GDM1 (cell line): Measurements from ENCODE around the gene KCNG2.
"Not testable (repeated sequence)": the region's sequence is repeated elsewhere in the genome, so short reads cannot be mapped to it uniquely, and the experiment has no call there.

Experiments
- DNase-seq: peaks from one replicate; lab custom pipeline; 2025; lab: John Stamatoyannopoulos, UW

The KCNG2 gene

DNA sequence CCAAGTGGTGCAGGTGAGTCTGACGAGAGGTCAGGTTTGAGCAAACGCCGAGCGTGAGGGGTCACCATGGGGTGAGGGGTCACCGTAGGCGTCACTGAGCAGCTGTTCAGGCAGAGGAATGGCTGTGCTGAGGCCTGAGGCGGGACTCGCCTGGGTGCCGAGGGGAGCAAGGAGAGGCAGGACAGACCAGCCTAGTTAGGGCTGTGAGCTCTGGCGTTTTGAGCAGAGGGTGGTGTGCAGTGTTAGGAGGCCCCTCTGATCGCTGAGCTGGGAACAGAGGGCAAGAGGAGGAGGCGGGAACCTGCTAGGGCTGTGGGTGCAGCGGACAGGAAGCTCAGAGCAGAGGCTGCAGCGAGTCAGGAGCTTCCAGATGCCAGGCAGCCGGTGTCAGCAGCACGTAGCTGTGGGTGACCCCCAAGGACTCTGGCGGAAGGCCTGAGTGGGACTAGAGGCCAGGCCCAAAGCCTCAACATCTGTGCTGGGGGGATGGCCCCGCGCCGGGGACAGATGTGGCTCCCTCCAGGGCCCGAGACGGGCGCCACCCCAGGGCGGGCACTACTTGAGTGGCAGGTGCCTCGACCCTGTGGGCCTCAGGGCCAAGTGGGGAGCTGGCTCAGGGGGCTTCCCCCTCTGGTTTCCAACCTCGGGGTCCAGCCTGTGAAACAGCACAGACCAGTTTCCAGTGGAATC lies 55.7 kb downstream of the KCNG2 start:
- no peak for DNase-seq

DNA sequence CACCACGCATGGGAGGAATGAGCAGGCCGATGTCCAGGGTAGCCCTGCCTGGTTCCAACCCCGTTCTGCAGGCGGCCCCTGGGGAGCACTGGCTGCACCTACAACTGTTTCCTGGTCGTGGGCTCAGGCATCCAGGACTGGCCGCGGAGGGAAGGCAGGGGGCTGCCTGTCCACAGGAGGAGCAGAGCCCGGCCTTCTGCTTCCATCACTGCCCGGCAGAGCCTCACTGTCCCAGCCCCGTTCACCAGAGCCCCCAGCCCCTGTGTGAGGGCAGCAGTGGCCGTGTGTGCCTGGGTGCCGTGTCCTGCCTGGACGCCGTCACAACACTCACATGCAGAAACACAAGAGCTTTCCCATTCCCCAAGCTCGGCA lies 56.2 kb downstream of the KCNG2 start:
- DNase-seq = no peak

DNA sequence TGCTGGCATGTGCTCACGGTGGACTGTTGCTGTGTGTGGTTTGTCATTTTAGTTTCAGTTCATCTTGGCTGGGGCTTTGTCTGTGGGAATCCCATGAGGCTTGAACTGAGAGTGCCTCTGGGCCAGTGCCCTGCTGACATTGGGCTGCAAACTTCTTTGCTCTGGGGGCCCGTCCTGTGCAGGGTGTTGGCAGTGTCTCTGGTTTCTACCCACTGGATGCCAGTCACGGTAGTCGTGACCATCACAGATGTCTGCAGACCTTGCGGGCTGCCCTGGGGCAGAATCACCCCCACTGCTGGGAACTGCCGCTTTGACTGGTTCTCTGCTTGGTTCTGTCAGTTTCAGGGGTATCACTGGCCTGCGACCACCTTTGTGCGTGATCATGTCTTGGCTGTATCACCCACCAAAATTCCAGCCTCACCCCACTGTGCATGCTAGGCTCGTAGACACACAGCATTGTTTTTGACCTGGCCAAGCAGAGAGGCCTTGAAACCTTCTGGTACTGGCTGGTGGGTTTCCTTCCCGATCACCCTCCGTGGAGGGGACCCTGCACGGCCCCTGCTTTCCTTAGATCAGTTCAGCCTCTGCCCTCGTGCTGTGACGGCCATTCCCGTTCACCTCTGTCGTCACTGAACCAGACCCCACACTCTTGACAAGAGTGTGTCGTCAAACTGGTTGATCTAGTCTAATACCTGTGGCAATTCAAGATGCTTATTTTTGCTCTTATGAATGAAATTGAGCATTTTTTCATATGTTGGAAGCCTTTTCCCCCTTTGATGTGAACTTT lies 57.6 kb downstream of the KCNG2 start:
- DNase-seq = no peak

DNA sequence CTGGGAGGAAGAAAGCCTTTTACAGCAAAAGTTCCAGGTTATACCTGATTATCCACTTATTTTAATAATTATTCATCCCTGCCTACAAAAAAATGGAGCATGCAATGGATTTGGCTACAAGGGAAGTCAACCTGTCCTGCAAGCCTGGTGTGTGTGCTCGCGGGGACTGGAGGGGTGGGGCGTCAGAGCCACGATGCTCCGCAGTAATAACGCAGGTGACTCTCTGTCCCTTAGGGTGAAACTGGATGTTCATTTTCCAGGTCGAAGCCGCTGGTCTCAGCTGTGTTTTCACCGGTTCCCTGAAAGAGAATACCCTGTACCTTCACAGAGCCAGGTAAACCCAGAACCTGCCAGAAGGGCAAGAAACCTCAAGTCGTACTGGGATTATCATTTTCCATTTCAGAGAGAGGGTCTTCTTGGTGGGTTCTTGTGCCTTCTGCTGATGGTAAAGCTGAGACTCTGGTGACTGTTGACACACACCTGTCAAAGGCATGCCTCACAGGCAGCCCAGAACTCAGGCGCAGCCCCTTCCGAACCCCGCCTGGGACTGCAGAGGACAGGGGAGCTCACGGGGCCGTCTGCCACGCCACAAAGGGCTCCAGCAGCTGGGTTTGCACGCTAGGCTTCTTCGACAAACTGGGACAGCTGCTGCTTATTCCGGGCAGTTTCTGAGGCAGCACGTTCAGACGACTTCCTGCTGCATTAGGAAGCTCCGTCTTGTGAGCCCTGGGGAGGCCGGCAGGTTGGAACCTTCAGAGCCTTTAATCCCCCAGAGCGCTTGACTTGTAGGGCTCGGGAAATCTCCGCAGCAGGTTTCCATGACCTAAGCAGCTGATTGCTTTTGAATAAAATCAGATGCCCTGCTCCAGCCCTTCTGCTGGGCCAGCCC lies 58.6 kb downstream of the KCNG2 start:
- DNase-seq = no peak

- no peak for DNase-seq
These were observed 59.4 kb downstream of the KCNG2 start for GRCh38 chr18:79857082-79857671.

- DNase-seq = no peak
These were observed 61.6 kb downstream of the KCNG2 start for GRCh38 chr18:79859314-79859713.

GRCh38 chr18:79861687-79862086 lies 63.9 kb downstream of the KCNG2 start:
- no peak for DNase-seq

DNA sequence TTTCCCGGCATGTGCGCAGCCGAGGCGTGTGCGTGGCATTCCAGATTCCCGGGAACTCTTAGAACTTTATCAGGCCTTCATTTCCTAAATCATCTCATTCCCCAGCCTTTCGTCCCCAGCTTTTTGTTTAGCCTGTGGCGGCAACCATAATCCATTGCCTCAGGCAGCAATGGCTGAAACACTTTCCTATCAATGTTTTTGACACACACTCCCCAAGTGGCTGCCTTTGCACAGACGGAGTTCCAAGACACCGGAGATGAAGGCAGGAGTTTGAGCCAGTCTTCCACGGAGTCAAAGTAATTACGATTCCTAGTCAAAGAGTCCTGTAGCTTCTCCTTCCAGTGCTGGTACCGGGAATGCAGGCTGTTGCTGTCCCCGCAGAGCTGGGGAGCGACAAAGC lies 64.8 kb downstream of the KCNG2 start:
- DNase-seq = no peak

- no peak for DNase-seq
These were observed 65.6 kb downstream of the KCNG2 start for GRCh38 chr18:79863161-79864005.

GRCh38 chr18:79864006-79864725 lies 66.4 kb downstream of the KCNG2 start:
- no peak for DNase-seq

DNA sequence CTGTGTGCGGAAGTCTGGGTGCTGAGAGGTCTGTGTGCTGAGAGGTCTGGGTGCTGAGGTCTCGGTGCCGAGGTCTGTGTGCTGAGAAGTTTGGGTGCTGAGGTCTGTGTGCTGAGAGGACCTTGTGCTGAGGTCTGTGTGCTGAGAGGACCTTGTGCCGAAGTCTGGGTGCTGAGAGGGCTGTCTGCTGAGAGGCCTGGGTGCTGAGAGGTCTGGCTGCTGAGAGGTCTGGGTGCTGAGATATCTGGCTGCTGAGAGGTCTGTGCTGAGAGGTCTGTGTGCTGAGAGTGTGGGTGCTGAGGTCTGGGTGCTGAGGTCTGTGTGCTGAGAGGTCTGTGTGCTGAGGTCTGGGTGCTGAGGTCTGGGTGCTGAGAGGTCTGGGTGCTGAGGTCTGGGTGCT lies 67.2 kb downstream of the KCNG2 start:
- not testable (repeated sequence) for DNase-seq

- DNase-seq = not testable (repeated sequence)
These were observed 68.2 kb downstream of the KCNG2 start for GRCh38 chr18:79865951-79866350.

DNA sequence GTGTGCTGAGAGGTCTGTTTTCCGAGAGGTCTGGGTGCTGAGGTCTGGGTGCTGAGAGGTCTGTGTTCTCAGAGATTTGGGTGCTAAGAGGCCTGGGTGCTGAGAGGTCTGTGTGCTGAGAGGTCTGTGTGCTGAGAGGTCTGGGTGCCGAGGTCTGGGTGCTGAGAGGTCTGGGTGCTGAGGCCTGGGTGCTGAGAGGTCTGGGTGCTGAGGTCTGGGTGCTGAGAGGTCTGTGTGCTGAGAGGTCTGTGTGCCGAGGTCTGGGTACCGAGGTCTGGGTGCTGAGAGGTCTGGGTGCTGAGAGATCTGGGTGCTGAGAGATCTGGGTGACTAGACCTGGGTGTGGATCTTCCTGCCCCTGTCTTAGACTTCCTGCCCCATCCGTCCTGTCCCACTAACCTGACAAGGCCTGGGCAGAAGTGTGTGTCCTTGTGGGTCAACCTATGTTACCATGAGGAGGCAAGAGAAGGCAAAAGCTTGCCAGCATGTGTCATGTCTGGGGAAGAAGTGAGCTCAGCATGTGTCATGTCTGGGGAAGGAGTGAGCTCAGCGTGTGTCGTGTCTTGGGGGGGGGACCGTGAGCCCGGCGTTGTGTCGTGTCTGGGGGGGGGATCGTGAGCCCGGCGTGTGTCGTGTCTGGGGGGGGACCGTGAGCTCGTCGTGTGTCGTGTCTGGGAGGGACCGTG lies 69.3 kb downstream of the KCNG2 start:
- DNase-seq = no peak

DNA sequence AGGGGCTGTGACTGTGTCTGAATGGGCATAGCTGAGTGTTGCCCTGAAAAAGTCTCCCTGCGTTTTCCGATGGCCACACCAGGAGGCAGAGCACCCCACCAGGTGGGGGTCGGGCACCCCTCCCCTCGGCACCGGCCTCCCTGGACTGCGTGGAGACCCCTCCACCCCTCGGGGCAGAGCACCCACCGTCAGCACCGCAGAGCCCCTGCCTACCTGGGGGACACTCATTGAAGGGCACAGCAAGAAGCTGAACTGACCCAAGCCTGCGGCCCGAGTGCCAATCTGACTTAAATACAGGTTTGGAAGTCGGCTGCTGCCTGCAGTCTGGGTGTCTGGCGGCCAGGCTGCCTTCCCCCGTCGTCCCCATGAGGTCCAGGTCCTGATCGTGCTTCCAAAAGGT lies 69.9 kb downstream of the KCNG2 start:
- DNase-seq = no peak

DNA sequence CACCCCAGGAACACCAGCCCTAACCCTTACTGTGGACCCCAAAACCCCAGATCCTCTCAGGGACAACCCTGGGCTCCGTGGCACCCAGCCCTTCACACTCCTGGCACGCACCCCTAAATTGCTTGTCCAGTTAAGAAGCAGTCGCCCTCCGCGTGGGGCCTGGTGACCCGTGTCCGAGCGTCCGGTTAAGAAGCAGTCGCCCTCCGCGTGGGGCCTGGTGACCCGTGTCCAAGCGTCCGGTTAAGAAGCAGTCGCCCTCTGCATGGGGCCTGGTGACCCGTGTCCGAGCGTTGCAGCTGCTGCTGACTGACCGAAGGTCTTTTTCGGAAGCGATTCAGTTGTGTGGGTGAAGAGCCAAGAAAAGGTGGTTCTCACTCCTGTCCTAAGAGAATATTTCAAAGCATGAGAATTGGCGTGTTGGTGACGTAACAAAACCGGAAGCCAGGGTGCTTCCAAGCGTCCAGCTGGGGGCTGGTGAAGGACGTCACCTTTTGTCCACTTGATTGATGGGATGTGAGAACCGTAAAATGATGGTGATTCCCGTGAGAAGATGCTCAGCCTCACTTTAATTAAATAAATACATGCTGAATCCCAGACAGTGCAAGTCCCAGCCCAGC lies 70.5 kb downstream of the KCNG2 start:
- no peak for DNase-seq

GRCh38 chr18:79868811-79869541 lies 71.2 kb downstream of the KCNG2 start:
- DNase-seq = no peak

- no peak for DNase-seq
These were observed 72.0 kb downstream of the KCNG2 start for GRCh38 chr18:79869591-79870300.

DNA sequence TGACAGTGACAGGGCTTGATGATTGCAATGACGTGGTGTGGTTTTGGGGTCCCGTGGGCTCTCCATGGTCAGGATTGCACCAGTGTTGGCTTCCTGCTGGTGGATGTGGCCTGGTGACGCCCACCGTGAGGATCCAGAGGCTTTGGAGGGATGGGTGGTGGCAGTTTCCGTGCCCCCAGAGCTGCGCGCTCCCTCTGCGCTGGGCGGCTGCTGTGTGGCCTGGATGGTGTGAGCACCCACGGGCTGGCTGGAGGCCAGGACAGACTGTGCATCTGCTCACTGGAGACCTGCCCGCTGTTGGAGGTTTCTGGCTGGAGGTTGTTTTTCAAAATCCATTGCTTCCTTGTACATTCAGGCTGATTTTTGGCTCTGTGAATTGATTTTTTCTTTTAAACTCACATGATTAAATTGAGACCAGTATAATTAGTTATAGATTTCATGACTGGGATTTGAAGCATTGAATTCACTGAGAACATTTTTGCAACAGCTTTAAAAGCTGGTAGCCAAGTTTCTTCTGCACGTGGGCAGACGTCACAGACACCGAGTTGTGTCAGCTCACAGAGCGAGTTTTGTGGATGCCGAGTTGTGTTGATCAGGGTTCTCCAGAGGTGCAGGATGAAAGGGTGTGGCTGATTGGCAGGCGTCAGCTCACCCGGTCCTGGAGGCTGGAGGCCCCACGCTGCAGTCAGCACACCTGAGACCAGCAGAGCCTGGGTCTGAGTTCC lies 72.7 kb downstream of the KCNG2 start:
- no peak for DNase-seq
